A549 (cell line): ENCODE results near the gene KCNQ1.

ENCODE experiments used
- CTCF ChIP-seq: fragments of >200 bp; sonication (Bioruptor Twin); formaldehyde crosslinking; IDR thresholded peaks from 3 replicates; pipeline ENCODE4 v1.5.1; 2016
- ELK1 ChIP-seq: fragments of 150-350 bp; IDR thresholded peaks from 2 replicates; pipeline ENCODE4 v1.6.1; 2014; ENCODE audit warnings: low read depth, mild to moderate bottlenecking, low read length
- HMGXB4 ChIP-seq: fragments of 250-450 bp; sonication (Bioruptor Pico); IDR thresholded peaks from 2 replicates; pipeline ENCODE4 v1.5.0; 2021; ENCODE audit warnings: mild to moderate bottlenecking, moderate library complexity, borderline replicate concordance
- MAFK ChIP-seq: fragments of 450-650 bp; IDR thresholded peaks from 2 replicates; pipeline ENCODE4 v1.6.1; 2014; ENCODE audit not compliant: partially characterized antibody
- MYC ChIP-seq: IDR thresholded peaks from 2 replicates; pipeline ENCODE4 v1.6.1; 2012; ENCODE audit warnings: mild to moderate bottlenecking, inconsistent platforms, low read length, improper control_type of control experiment, borderline replicate concordance
- SMC3 ChIP-seq: fragments of >200 bp; sonication (Bioruptor Twin); formaldehyde crosslinking; IDR thresholded peaks from 3 replicates; pipeline ENCODE4 v1.6.1; 2018; ENCODE audit warnings: inconsistent platforms

GRCh38 chr11:2538951-2539350, 94.1 kb downstream of the KCNQ1 start:
- no peak for TF ChIP-seq ELK1
- no peak for TF ChIP-seq HMGXB4 (CRISPR knock-in tag)
- no peak for TF ChIP-seq CTCF
- no peak for TF ChIP-seq MYC
- TF ChIP-seq SMC3: no peak
- TF ChIP-seq MAFK: no peak
